Measurements from ENCODE around the gene DBNDD2.

DBNDD2 gene

DNA sequence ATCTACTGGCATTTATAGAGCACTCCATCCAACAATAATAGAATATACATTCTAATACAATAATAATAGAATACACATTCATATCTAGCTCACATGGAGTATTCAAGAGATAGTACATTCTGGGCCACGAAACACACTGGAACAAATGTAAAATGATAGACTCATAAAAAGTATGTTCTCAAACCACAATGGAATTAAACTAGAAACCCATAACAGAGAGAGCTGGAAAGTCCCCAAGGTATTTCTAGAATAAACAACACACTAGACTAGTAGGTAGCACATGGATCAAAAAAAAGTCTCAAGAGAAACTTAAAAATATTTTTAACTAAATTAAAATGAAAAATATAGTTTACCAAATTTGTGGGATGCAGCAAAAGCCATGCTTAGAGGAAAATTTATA lies 20.8 kb upstream of the DBNDD2 start:
- Histone ChIP-seq H3K27ac (ENCODE audit: low read depth, low read length, severe bottlenecking) (no peak overlapping the region), H3K9me3 (ENCODE audit: control insufficient read depth, low read length) (no peaks in the 10 kb centered on the region), H3K4me3 (ENCODE audit: extremely low read depth, insufficient read depth, low read length, poor library complexity, severe bottlenecking) (no peak overlapping the region), H3K4me1 (ENCODE audit: control insufficient read depth, insufficient read depth, low read length, poor library complexity, severe bottlenecking) (no peaks in the 10 kb centered on the region), H3K36me3 (ENCODE audit: control insufficient read depth, insufficient read depth, low read length) (no peaks in the 10 kb centered on the region)
- no CpG with 5 or more reads among the region's 1 CpG for WGBS, 2 experiments (ENCODE audit: insufficient coverage in 2 of 2)

- H3K9me3 ChIP-seq (ENCODE audit: control insufficient read depth, low read length), result no peaks in the 10 kb centered on the region
- H3K4me3 ChIP-seq (ENCODE audit: extremely low read depth, insufficient read depth, low read length, poor library complexity, severe bottlenecking), result no peak overlapping the region
- no peak overlapping the region for H3K27ac ChIP-seq (ENCODE audit: low read depth, low read length, severe bottlenecking)
- no peaks in the 10 kb centered on the region for H3K4me1 ChIP-seq (ENCODE audit: control insufficient read depth, insufficient read depth, low read length, poor library complexity, severe bottlenecking)
- no CpG with 5 or more reads among the region's 2 CpGs for WGBS, 2 experiments (ENCODE audit: insufficient coverage in 2 of 2)
- no peaks in the 10 kb centered on the region for H3K36me3 ChIP-seq (ENCODE audit: control insufficient read depth, insufficient read depth, low read length)
Measured at GRCh38 chr20:45390931-45391330, 17.2 kb upstream of the DBNDD2 start.

DNA sequence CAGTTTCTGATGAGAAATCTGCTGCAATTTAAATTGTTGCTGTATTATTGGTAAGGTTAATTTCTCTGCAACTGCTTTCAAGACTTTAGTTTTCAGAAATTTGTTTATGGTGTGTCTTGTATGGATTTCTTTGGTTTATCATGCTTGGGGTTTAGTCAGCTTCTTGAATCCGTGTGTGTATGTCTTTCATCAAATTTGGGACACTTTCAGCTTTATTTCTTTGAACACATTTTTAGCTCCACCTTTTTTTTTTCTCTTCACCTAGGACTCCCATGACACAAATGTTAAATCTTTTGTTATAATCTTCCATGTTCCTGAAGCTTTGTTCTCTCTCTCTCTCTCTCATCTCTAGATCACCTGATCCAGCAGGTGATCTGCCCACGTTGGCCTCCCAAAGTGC lies 16.5 kb upstream of the DBNDD2 start:
- WGBS, 2 experiments (ENCODE audit: insufficient coverage in 2 of 2), result 100% methylated on average over 1 of the region's 2 CpGs; no CpG with 5 or more reads in 1 of the 2 experiments
- no peaks in the 10 kb centered on the region for H3K4me1 ChIP-seq (ENCODE audit: control insufficient read depth, insufficient read depth, low read length, poor library complexity, severe bottlenecking)
- H3K36me3 ChIP-seq (ENCODE audit: control insufficient read depth, insufficient read depth, low read length), result no peaks in the 10 kb centered on the region
- H3K4me3 ChIP-seq (ENCODE audit: extremely low read depth, insufficient read depth, low read length, poor library complexity, severe bottlenecking), result no peak overlapping the region
- no peaks in the 10 kb centered on the region for H3K9me3 ChIP-seq (ENCODE audit: control insufficient read depth, low read length)
- no peak overlapping the region for H3K27ac ChIP-seq (ENCODE audit: low read depth, low read length, severe bottlenecking)

- Histone ChIP-seq H3K9me3 (ENCODE audit: control insufficient read depth, low read length) (no peaks in the 10 kb centered on the region), H3K27ac (ENCODE audit: low read depth, low read length, severe bottlenecking) (no peak overlapping the region), H3K4me3 (ENCODE audit: extremely low read depth, insufficient read depth, low read length, poor library complexity, severe bottlenecking) (no peak overlapping the region), H3K36me3 (ENCODE audit: control insufficient read depth, insufficient read depth, low read length) (no peaks in the 10 kb centered on the region), H3K4me1 (ENCODE audit: control insufficient read depth, insufficient read depth, low read length, poor library complexity, severe bottlenecking) (no peaks in the 10 kb centered on the region)
- 100% methylated on average over 1 of the region's 3 CpGs; no CpG with 5 or more reads in 1 of the 2 experiments for WGBS, 2 experiments (ENCODE audit: insufficient coverage in 2 of 2)
Measured at GRCh38 chr20:45392733-45393132, 15.4 kb upstream of the DBNDD2 start.

DNA sequence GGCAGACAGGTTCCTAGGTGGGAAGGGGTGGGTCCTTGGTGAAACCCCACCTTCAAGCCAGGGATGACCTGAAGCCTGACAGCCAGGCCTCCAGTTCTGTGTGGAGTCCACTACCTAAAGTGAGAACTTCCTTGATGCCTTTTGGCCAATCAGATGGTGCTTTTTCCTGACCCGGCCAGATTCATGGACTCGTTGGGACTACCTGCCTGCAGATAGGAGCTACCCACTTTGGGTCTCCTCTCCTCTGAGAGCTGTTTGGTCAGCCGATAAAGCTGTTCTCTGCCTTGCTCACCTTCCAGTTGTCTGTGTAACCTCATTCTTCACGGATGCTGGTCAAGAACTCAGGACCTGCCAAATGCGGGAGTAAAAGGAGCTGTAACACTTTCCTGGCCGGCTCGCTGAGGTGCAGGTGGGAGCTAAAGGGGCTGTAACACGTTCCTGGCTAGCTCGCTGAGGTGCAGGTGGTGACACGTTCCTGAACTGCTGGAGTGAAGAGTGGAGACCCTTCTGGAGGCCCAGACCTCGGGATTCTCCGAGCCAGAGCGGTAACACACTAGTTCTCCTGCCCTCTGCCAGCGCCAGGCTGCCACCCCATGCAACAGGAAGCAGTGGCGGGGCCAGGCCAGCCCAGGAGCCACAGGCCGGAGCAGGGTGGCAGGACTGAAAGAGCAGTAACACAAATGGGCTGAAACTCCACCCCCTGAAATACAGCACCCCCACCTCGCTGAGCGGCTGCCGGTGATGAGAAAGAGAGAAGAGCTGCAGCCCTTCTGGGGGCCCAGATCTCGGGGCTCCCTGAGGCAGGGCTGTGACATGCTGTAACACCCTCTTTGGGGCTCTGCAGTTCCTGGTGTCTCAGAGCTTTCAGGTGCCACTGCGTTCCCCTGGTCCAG lies 13.6 kb upstream of the DBNDD2 start:
- H3K9me3 ChIP-seq (ENCODE audit: control insufficient read depth, low read length), result peaks cover 2% of the 10 kb centered on the region
- no peak overlapping the region for H3K4me3 ChIP-seq (ENCODE audit: extremely low read depth, insufficient read depth, low read length, poor library complexity, severe bottlenecking)
- no peak overlapping the region for H3K27ac ChIP-seq (ENCODE audit: low read depth, low read length, severe bottlenecking)
- no peaks in the 10 kb centered on the region for H3K36me3 ChIP-seq (ENCODE audit: control insufficient read depth, insufficient read depth, low read length)
- H3K4me1 ChIP-seq (ENCODE audit: control insufficient read depth, insufficient read depth, low read length, poor library complexity, severe bottlenecking), result no peaks in the 10 kb centered on the region
- WGBS, 2 experiments (ENCODE audit: insufficient coverage in 2 of 2), result 88 to 91% methylated on average over 20 to 21 of the region's 21 CpGs

DNA sequence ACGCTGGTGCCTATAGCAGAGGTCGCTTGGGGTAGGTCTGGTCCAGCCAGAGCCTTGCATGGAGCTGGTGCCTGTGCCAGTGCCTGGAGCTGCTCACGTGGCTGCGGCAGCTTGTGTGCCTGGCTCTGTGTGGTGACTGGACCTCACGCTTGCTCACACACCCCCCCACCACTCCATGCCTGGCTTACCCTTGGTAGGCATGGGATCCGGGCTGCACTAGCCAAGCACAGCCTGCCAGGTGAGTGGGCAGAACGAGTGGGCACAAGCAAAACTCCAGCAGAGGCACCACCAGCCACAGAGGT lies 13.0 kb upstream of the DBNDD2 start:
- Histone ChIP-seq H3K9me3 (ENCODE audit: control insufficient read depth, low read length) (peaks cover 8% of the 10 kb centered on the region), H3K27ac (ENCODE audit: low read depth, low read length, severe bottlenecking) (no peak overlapping the region), H3K36me3 (ENCODE audit: control insufficient read depth, insufficient read depth, low read length) (no peaks in the 10 kb centered on the region), H3K4me3 (ENCODE audit: extremely low read depth, insufficient read depth, low read length, poor library complexity, severe bottlenecking) (no peak overlapping the region), H3K4me1 (ENCODE audit: control insufficient read depth, insufficient read depth, low read length, poor library complexity, severe bottlenecking) (no peaks in the 10 kb centered on the region)
- 85 to 90% methylated on average over 4 of the region's 7 CpGs for WGBS, 2 experiments (ENCODE audit: insufficient coverage in 2 of 2)

- Histone ChIP-seq H3K9me3 (ENCODE audit: control insufficient read depth, low read length) (peaks cover 29% of the 10 kb centered on the region), H3K36me3 (ENCODE audit: control insufficient read depth, insufficient read depth, low read length) (no peaks in the 10 kb centered on the region), H3K4me1 (ENCODE audit: control insufficient read depth, insufficient read depth, low read length, poor library complexity, severe bottlenecking) (no peaks in the 10 kb centered on the region), H3K4me3 (ENCODE audit: extremely low read depth, insufficient read depth, low read length, poor library complexity, severe bottlenecking) (no peak overlapping the region), H3K27ac (ENCODE audit: low read depth, low read length, severe bottlenecking) (no peak overlapping the region)
- WGBS, 2 experiments (ENCODE audit: insufficient coverage in 2 of 2), result no CpG with 5 or more reads among the region's 1 CpG
Measured at GRCh38 chr20:45399018-45399417, 9.1 kb upstream of the DBNDD2 start.

- 86 to 88% methylated on average over 5 to 6 of the region's 6 CpGs for WGBS, 2 experiments (ENCODE audit: insufficient coverage in 2 of 2)
- Histone ChIP-seq H3K9me3 (ENCODE audit: control insufficient read depth, low read length) (peaks cover 29% of the 10 kb centered on the region), H3K4me3 (ENCODE audit: extremely low read depth, insufficient read depth, low read length, poor library complexity, severe bottlenecking) (no peak overlapping the region), H3K36me3 (ENCODE audit: control insufficient read depth, insufficient read depth, low read length) (no peaks in the 10 kb centered on the region), H3K27ac (ENCODE audit: low read depth, low read length, severe bottlenecking) (no peak overlapping the region), H3K4me1 (ENCODE audit: control insufficient read depth, insufficient read depth, low read length, poor library complexity, severe bottlenecking) (no peaks in the 10 kb centered on the region)
Measured at GRCh38 chr20:45400346-45401031, 7.6 kb upstream of the DBNDD2 start.

GRCh38 chr20:45402946-45403345 lies 5.1 kb upstream of the DBNDD2 start:
- no peak overlapping the region for H3K27ac ChIP-seq (ENCODE audit: low read depth, low read length, severe bottlenecking)
- no peaks in the 10 kb centered on the region for H3K36me3 ChIP-seq (ENCODE audit: control insufficient read depth, insufficient read depth, low read length)
- no CpG with 5 or more reads among the region's 1 CpG for WGBS, 2 experiments (ENCODE audit: insufficient coverage in 2 of 2)
- H3K9me3 ChIP-seq (ENCODE audit: control insufficient read depth, low read length), result peaks cover 29% of the 10 kb centered on the region
- no peak overlapping the region for H3K4me3 ChIP-seq (ENCODE audit: extremely low read depth, insufficient read depth, low read length, poor library complexity, severe bottlenecking)
- H3K4me1 ChIP-seq (ENCODE audit: control insufficient read depth, insufficient read depth, low read length, poor library complexity, severe bottlenecking), result peaks cover 3% of the 10 kb centered on the region

DNA sequence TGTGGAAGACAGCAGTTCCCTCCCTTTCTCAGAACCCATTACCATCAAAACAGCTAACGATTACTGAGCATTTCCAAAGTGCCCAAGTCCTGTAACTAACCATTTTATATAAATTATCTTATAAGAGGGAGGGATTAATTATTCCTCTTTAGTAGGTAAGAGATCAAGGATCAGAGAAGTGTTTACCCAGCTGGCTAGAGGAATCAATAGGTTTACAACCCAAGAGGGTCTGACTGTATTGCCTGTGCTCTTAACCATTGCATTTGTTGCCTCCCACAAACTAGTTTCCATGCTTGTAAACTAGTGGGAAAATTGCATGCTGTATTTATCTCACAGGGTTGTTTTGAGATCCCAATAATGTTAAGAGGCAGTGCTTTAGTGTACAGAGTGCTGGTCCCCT lies 3.7 kb upstream of the DBNDD2 start:
- H3K4me1 ChIP-seq (ENCODE audit: control insufficient read depth, insufficient read depth, low read length, poor library complexity, severe bottlenecking), result peaks cover 3% of the 10 kb centered on the region
- H3K27ac ChIP-seq (ENCODE audit: low read depth, low read length, severe bottlenecking), result no peak overlapping the region
- no CpG with 5 or more reads among the region's 1 CpG for WGBS, 2 experiments (ENCODE audit: insufficient coverage in 2 of 2)
- peaks cover under 1% of the 10 kb centered on the region for H3K36me3 ChIP-seq (ENCODE audit: control insufficient read depth, insufficient read depth, low read length)
- H3K4me3 ChIP-seq (ENCODE audit: extremely low read depth, insufficient read depth, low read length, poor library complexity, severe bottlenecking), result no peak overlapping the region
- H3K9me3 ChIP-seq (ENCODE audit: control insufficient read depth, low read length), result peaks cover 27% of the 10 kb centered on the region

Measured in mesodermal cell (in vitro differentiated cells).